Measurements from ENCODE around the gene AMPD3.

- TF ChIP-seq CTCF (IDR thresholded peaks at IDR 0.05) (no peak), POLR2AphosphoS5 (IDR thresholded peaks at IDR 0.05) (no peak), POLR2A (IDR thresholded peaks at IDR 0.05) (no peak)
Measured at GRCh38 chr11:10487002-10487647, 32.1 kb downstream of the AMPD3 start.
